NB4 (cell line): ENCODE data around the gene PRR20A.
A peak's percentile ranks its signal among the peaks of the same experiment; 100 is the strongest.
"Not testable (repeated sequence)": the region's sequence is repeated elsewhere in the genome, so short reads cannot be mapped to it uniquely, and the experiment has no call there.

ENCODE experiments used
- DNase-seq: peaks from one replicate; pipeline ENCODE4 v3.0.0; 2010; ENCODE audit warnings: low read depth
- H3K4me3 ChIP-seq: one replicate; pipeline ENCODE4 v1.5.1; 2011; ENCODE audit warnings: mild to moderate bottlenecking, low read depth, low read length, moderate library complexity
- CTCF ChIP-seq: IDR thresholded peaks from one replicate; pipeline ENCODE4 v1.5.1; 2012; ENCODE audit warnings: low read depth, low read length
- MAX ChIP-seq: IDR thresholded peaks from 2 replicates; pipeline ENCODE4 v1.6.1; 2011; ENCODE audit warnings: low read depth, low read length
- MYC ChIP-seq: IDR thresholded peaks from 2 replicates; pipeline ENCODE4 v1.6.1; 2011; ENCODE audit warnings: low read depth, low read length
- POLR2A ChIP-seq: IDR thresholded peaks from 2 replicates; pipeline ENCODE4 v1.6.1; 2011; ENCODE audit warnings: mild to moderate bottlenecking; ENCODE audit not compliant: insufficient read length; ENCODE audit errors: extremely low read depth

PRR20A gene

GRCh38 chr13:57140235-57140968, at the start of gene PRR20A:
Gene PRR20A (plus strand): TSS chr13:57140918. CDS start chr13:57141305, 387 bp downstream.
- not testable (repeated sequence) for H3K4me3 ChIP-seq, DNase-seq

GRCh38 chr13:57114945-57115344, 25.8 kb upstream of the PRR20A start:
- no peak overlapping the region for H3K4me3 ChIP-seq
- TF ChIP-seq MAX (no peak), MYC (no peak), CTCF (no peak), POLR2A (no peak)
- DNase-seq = no peak

GRCh38 chr13:57123681-57124080, 17.0 kb upstream of the PRR20A start:
- DNase-seq = no peak
- TF ChIP-seq CTCF (no peak), POLR2A (no peak), MAX (no peak), MYC (no peak)
- no peak overlapping the region for H3K4me3 ChIP-seq

GRCh38 chr13:57128909-57129308, 11.8 kb upstream of the PRR20A start:
- H3K4me3 ChIP-seq = no peak overlapping the region
- peak; percentile 9 for DNase-seq
- TF ChIP-seq MYC = no peak
- no peak for TF ChIP-seq CTCF
- no peak for TF ChIP-seq POLR2A
- TF ChIP-seq MAX = no peak

- no peak for TF ChIP-seq CTCF
- no peak for TF ChIP-seq POLR2A
- no peak for TF ChIP-seq MAX
- no peak for TF ChIP-seq MYC
- no peak for DNase-seq
These were observed 4.6 kb upstream of the PRR20A start for GRCh38 chr13:57136093-57136492.

GRCh38 chr13:57137585-57137984, 3.1 kb upstream of the PRR20A start:
- TF ChIP-seq MYC (no peak), POLR2A (no peak), CTCF (no peak), MAX (no peak)
- H3K4me3 ChIP-seq = no peak overlapping the region
- no peak for DNase-seq

More at GRCh38 chr13:57136093-57136492, 4.6 kb upstream of the PRR20A start:
- no peak overlapping the region for H3K4me3 ChIP-seq
